Stimulated activated CD8-positive, alpha-beta memory T cell treated with anti-CD3 and anti-CD28 coated beads, Interleukin-4, amount 100 ng/mL, for 48 hours (primary cell): ENCODE measurements around the gene TMEM181.
"Not testable (repeated sequence)": the region's sequence is repeated elsewhere in the genome, so short reads cannot be mapped to it uniquely, and the experiment has no call there.

Source experiments
- DNase-seq: peaks from one replicate; pipeline ENCODE4 v3.0.0-alpha.2; 2020

The TMEM181 gene

DNA sequence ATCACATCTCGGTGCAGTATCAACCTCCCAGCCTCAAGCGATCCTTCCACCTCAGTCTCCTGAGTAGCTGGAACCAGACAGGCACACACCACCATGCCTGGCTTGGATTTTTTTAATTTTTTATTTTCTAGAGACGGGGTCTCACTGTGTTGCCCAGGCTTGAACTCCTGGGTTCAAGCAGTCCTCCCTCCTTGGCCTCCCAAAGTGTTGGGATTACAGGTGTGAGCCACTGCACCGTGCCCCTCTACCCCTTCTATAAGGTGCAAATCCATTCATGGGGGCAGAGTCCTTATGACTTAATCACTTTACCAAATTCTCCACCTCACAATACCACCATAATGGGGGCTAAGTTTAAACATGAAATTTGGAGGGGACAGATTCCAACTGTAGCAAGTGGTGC is 37.7 kb downstream of the TMEM181 start:
- no peak for DNase-seq

DNA sequence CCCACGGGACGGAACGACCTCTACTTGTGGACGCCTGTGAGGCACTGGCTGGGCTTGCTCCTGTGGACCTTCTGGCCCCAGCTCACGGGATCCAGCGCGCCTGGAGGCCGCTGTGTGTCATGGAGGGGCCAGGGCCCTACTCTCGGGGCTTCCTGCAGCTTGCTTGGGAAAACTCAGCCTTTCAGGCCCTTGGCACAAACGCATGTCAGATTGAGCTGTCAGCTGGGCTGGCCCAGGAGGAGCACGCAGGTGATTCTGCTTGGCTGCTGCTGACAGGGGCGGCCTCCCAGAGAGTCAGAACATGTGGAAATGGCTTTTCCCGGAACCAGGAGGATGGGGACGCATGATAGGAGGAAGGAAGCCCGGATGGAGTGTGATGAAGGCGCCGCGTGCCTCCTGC is 39.7 kb downstream of the TMEM181 start:
- DNase-seq, result no peak

DNA sequence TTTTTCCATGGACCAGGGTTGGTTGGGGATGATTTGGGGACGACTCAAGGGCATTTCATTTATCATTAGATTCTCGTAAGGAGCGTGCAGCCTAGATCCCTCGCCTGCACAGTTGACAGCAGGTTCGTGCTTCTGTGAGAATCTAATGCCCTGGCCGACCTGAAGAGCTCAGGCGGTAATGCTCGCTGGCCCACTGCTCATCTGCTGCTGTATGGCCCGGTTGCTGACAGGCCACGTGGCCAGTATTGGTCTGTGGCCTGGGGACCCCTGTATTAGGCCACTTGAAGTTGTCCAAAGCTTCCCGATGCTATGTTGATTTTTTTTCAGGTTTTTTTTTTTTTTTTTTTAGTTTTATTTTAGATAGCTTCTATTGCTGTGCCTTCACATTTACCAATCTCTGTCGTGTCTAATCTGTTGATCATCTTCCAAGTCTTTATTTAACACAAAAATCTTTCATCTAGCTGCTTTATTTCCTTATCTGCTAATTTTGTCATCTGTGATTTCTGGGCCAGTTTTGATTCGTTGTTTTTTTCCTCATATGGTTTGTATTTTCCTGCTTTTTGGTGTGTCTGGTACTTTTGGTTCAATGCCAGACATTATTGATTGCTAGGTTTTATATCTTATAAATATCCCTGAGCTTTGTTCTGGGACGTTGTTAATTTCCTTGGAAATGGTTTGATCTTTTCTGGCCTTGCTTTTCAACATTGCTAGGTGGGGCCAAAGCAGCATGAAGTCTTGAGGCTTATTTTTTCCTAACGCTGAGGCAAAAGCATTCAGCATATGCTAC is 43.6 kb downstream of the TMEM181 start:
- DNase-seq, result no peak

DNA sequence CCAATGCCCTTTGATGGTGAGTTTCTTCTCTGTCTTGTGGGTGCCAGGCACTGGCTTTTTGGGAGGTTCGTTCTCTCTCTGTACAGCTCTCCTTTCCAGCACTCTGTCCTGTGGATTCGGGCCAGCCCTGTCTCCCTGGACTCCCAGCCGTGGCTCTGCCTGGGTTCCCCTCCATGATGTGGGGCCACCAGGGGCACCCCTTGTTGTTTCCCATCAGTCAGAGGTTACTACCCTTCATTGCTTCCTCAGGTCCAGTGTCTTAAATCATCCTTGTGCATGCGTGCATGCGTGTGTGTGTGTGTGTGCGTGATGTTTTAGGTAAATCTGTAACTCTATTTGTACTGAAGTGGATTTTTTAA is 44.1 kb downstream of the TMEM181 start:
- DNase-seq, result no peak

DNA sequence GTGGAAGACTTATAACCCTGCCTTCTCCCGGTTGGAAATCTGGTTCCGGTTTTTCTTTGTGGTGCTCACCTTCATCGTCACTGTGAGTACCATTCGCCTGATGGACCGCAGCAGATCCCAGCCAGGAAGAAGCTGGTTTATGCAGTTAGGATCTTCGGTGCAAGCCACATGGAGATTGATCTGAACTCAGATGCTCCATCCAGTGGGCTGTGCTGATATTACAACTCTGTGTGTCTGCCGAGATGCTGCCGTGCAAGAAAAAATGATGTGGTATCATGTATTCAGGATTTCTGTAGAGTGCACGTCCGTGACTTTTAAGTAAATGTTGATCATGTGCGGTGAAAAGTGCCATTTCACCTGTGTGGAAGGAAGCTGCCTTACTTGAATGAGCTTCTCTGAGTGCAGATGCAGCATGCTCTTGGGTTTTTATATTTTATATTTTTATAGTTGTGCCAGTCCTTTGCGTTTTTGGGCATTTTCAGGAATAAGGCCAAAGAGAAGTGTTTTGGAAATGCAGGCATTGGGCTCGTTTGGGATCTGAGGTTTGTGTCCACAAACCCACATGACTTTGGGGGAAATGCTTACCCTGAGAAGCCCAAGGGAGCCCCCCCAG is 45.5 kb downstream of the TMEM181 start:
- peak; percentile 74 for DNase-seq

DNA sequence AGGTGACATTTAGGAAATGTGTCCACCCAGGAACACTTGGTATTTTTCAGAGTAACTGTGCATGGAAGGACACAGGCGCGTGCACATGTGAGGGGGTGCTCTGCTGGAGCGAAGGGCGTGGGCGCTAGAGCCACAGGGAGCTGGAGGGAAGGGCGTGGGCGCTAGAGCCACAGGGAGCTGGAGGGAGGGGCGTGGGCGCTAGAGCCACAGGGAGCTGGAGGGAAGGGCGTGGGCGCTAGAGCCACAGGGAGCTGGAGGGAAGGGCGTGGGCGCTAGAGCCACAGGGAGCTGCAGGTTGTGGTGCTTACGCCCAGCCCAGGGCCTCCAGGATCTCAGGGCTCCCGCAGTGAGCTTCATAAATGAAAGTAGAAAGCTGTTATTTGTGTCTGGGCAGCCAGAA is 46.1 kb downstream of the TMEM181 start:
- DNase-seq, result not testable (repeated sequence)

DNA sequence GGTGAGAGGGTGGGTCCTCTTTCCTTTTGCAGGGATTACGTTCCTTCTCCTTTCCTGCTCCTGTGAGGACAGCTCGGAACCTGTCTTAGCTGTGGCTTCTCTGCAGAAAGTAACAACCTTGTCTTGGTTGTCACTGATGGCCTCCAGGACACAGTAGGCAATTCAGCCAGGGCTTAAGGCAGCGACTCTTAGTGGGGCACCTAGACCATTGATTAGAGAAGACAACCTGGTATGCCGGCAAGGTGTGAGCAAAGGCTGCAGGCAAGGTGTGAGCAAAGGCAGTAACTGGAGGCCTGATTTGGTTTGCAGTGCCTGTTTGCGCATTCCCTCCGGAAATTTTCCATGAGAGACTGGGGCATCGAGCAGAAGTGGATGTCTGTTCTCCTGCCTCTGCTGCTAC is 47.0 kb downstream of the TMEM181 start:
- no peak for DNase-seq

DNA sequence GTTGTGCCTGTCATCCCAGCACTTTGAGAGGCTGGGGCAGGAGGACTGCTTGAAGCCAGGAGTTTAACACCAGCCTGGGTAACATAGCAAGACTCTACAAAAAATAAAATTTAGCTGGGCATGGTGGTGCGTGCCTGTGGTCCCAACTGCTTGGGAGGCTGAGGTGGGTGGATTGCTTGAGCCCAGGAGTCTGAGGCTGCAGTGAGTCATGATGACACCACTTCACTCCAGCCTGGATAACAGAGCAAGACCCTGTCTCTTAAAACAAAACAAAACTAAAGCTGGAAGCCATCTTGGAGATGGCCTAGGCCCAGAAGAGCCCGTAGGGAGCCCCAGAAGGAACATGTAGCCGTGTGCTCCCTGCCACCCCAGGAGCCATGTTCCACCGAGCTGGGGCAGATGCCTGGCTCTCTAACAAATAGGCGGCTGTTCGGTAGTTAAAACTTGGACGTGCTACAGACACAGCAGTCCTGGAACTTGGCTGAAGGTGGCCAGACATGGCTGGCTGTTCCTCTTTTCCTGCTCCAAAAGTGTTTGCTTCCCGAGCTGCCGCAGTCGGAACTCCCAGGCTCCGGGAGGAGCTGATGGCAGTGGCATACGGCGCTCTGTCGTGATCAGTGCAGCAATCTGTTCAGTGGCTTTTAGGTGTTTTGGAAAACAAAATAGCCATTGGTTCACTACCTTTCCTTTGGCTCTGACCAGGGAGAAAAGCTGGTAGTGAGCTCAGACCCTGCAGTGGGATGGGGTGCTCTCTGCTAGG is 47.7 kb downstream of the TMEM181 start:
- no peak for DNase-seq

DNA sequence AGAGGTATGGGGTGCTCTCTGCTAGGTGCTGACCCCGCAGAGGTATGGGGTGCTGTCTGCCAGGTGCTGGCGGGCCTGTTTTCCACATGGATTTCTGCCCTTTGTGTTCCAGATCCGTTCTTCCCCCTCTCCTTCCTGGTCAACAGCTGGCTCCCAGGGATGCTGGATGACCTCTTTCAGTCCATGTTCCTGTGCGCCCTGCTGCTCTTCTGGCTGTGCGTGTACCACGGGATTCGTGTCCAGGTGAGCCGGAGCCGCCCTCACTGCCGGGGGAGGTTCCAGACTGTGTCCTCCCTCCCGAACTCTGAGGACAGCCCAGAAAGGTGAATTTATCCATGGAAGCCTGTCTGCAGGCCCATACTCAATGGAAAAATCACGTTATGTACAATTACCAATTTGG is 48.3 kb downstream of the TMEM181 start:
- DNase-seq, result no peak

DNA sequence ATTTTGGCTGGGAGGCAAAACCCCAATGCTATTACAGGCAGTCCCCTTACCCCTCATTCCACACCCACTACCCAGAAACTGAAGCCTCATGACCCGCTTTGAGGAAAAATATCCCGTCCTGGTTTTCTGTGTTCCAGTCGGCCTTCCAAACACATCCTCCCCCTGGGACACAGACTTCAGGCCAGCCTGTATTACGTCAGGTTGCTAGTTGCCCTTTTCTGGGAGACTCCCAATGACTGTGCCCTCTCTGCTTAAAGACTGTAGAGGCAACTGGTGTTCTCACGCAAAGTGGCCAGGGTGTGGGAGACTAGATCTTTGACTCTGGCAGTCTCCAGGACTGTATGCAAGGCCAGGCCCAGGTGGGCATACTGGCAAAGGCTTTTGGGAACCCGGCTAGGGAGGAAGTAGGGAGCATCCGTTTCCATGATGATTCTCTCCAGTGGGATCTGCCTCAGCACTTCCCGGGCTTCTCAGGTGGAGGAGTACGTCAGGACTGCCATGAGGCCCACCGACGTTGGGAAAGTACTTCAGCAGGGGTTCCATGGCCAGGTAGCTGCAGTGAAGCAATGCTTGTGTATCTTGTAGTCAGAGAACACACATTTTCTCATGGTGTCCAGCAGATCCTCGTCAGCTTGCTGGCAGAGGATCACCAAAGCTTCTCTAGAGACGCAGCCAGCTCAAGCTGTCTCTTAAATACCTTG is 49.7 kb downstream of the TMEM181 start:
- no peak for DNase-seq

DNA sequence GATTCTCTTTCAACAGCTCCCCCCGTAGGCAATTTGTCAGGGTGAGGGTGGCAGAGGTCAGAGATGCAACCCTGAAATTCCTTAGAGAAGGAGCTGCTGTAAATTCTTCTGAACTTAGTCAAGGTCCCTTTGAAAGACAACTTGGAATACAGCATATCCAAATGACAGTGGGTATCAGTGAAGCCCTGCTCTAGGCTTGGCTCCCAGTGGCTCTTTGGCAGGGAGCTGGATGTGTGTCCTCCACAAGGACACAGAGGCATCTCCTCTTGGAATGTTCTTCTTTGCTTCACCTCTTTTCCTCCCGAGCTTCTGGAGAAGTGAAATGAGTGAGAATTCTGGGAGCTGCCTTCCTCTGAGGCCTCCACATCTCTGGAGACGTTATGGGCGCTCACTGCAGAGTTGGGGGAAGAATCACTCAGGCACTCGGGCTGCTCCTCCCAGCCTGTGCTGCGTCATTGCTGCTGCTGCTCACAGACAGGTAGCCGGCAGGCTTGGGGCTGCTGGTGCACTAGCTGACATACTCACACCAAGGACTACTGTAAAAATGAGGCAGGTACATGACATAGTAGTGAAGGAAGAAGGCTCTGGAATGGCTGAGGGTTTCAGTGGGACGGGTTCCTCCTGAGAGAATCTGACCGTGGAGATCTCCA is 50.6 kb downstream of the TMEM181 start:
- DNase-seq, result no peak

DNA sequence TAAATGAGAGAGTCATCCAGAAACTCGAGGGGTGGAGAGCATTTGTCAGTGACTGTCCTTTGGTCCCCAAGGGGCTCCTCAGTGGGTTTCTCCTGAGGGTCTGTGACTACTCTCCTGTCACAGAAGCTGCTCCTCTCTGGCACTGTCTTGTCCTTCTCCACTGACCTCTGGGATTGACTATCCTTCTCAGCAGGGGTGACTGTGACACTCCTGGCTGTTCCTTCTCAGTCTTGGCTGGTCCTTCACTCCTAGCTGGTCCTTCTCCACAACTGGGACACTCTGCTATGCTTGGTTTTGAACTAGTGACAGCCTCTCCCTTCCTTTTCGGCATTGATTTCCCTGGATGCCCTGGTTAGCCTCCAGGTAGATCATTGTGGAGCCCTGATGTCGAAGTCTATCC is 51.1 kb downstream of the TMEM181 start:
- DNase-seq, result no peak

DNA sequence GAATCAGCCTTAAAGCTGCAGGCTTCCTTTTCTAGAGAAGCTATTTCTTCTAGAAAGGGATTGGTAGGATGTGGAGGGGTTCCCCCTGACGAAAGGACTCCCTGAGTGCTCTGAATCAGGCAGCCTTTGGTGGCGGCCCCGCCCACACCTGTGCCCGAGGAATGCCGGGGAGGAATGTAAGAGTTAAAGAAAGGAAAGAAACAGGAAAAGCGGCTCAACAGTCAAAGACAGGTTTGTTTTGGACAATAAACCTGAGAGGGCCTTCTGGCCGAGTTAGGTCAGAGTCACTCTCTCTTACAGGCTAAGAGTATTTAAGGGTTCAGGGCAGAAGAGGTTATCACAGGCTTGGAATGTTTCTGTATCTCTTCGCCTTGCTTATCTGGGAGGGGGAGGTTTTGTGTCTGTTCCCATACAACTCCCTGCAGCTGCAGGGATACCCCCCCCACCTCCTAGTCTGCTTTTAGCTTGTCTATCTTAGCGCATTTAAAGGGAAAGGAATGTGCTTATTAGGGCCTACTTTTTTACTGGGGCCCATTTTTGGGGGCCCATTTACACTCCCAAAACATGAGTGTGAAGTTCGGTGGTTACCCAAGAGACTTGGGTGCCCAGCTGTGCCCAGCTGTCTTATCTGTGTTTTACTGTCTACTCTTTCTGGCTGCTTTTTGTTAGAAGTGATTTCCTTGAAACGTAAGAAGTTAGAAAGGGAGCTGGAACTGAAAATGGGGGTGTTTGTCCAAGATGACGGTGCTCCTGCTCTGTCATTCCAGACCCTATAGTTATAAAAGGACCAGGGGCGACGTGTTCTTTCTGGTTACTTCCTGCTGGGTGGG is 51.9 kb downstream of the TMEM181 start:
- no peak for DNase-seq

DNA sequence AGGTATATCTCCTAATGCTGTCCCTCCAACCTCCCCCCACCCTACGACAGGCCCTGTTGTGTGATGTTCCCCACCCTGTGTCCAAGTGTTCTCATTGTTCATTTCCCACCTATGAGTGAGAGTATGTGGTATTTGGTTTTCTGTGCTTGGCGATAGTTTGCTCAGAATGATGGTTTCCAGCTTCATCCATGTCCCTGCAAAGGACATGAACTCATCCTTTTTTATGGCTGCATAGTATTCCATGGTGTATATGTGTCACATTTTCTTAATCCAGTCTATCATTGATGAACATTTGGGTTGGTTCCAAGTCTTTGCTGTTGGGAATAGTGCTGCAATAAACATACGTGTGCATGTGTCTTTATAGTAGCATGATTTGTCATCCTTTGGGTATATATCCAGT is 54.7 kb downstream of the TMEM181 start:
- DNase-seq, result not testable (repeated sequence)

DNA sequence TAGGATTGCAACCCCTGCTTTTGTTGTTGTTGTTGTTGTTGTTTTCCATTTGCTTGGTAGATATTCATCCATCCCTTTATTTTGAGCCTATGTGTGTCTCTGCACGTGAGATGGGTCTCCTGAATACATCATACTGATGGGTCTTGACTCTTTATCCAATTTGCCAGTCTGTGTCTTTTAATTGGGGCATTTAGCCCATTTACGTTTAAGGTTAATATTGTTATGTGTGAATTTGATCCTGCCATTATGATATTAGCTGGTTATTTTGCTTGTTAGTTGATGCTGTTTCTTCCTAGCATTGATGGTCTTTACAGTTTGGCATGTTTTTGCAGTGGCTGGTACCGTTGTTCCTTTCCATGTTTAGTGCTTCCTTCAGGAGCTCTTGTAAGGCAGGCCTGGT is 58.4 kb downstream of the TMEM181 start:
- not testable (repeated sequence) for DNase-seq

DNA sequence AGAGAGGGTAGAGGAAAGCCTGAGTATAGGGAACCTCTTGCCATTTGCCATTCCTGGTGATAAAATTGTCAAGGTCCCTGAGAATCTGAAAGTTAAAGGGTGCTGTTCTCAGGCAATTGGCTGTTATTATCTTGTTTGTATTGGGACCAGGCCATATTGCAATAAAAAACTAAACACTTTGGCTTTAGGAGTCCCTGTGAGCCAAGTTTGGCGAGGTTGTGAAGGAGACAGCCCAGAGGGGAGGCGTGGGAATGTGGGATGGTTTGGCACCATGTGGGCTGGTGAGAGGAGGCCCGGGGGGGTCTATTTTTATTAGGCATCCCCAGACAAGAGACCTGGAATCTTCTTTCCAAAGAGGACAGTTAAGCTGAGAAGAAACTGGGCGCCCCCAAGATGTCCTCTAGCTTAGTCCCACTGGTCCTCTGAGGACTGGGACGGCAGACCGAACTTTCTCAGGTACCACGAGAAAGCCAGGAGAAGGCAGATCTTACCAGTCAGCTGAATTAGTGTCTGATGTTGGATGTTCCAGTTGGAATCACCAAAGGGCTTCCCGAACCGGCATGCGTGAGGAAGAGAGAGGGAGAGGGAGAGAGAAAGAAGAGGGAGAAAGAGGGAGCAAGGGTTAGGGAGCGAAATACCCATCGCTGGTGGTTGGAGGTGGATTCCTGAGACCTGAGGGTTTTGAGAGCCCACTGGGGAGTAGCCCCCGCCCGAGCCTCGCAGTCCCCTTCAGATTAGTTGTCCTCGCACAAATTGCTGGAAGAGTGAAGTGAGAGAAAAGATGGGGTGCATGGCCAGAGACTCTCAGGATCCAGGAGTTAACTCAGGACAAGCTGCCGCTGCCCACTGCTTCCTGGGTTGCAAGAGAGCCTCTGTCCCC is 60.3 kb downstream of the TMEM181 start:
- no peak for DNase-seq

DNA sequence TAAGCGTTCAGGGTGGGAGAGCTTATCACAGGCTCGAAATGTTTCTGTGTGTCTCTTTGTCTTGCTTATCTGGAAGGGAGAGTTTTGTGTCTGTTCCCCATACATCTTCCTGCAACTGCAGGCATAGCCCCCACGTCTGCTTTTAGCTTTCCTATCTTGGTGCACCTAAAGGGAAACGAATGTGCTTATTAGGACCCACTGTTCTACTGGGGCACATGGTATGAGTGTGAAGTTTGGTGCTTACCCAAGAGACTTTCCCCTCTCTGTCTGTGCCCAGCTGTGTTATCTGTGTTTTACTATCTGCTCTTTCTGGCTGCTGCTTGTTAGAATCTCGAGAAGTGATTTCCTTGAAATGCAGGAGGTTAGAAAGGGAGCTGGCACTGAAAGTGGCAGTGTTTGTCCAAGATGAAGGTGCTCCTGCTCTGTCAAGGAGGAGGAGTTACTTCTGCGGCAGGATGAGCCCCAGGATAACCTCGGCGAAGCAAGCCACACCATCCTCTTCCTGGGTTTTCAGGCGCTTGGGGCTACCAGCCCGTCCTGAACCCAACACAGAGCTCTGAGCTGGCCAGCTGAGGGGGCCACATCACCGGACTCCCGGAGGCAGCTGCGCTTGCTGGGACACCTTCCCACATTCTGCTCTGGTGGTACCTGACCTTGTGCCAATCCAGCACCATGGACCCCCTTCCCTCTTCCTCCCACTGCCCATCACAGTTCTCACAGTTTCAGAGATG is 61.2 kb downstream of the TMEM181 start:
- no peak for DNase-seq

DNA sequence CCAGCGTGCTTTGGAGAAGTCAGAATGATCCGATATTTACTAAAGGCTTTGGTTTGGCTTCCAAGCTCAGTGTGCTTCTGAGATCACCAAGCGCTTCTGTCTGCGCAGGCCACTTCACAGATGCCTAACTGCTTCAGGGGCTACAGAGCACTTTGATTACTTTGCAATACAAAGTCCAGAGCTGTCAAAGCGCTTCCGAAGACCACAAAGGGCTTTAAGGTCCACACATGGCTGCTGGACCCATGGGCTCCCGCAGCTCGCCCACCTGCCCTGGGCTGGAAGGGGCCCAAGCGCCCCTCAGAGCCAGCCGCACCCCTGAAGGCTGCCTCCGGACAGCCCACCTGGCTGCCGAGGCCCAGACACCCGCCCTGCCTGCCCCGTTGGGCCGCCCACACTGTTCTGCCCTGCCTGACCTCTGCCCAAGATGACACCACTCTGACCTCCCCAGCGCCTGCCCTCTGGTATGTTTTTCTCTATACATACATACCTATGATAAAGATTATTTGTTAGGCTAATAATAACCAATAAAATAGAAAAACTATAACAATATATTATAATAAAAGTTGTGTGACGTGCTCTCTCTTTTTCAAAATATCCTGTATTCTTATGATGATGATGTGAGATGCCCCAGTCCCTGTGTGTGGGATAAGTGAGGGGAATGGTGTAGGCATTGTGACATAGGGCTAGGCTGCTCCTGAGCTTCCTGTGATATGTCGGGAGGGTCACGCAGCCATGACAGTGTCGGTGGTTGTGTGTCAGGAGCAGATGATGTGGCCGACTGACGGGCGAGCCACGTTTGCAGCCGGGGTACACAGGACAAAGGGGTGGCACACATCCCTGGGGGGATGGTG is 62.0 kb downstream of the TMEM181 start:
- DNase-seq, result no peak

DNA sequence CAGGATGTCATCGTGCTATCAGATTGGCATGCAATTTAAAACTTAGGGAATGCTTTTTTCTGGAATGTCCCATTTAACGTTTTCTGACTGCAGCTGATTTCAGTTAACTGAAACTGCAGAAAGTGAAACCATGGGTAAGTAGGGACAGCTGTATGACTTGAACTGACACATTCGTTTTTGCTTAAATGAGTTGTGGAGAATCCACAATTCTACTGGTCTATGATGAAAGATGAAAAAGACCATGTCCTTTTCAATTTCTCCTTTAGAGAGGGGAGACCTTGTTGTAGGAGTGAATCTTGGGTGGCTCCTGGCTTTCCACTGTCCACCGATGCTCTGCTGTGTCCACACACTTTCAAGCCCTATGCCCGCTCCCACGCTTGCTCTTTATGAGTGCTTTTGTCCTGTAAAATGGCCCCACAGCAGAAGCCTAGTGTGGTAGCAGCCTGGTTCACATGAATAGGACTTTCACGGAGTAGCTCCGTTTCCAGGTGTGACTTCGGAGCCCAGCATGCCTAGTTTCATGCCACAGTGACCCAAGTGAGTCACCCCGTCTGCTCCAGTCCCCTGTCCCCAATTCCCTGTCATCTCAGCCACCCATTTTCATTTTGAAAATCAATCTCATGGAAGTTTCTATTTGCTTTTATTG is 62.8 kb downstream of the TMEM181 start:
- DNase-seq, result no peak
